GM12874 (cell line): ENCODE measurements around the gene OMA1.

Experiments used
- TF ChIP-seq, protein P1 (sequence below): IDR thresholded peaks from 2 replicates; pipeline ENCODE4 v1.5.1; 2011; ENCODE audit warnings: low read depth, mild to moderate bottlenecking, control low read depth, low read length, moderate library complexity; ENCODE audit not compliant: insufficient read depth

The OMA1 gene

DNA sequence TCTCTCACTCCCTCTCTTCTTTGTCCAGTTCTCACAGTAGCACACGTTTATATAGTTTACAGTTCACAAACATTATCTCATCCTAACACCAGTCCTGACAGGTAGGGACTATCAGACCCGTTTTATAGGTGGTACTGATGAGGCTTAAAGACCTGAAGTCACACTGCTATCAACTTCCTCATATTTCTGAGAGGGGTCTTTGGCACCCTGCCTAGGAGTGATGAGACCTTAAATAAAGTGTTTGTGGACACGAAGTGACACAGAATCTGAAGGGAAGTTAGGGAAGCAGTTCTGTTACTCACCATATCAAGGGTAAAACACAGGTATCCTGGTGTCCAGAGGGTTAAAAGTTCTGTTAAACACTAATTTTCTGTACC, 31.1 kb upstream of the OMA1 start:
- TF ChIP-seq, protein P1, sequence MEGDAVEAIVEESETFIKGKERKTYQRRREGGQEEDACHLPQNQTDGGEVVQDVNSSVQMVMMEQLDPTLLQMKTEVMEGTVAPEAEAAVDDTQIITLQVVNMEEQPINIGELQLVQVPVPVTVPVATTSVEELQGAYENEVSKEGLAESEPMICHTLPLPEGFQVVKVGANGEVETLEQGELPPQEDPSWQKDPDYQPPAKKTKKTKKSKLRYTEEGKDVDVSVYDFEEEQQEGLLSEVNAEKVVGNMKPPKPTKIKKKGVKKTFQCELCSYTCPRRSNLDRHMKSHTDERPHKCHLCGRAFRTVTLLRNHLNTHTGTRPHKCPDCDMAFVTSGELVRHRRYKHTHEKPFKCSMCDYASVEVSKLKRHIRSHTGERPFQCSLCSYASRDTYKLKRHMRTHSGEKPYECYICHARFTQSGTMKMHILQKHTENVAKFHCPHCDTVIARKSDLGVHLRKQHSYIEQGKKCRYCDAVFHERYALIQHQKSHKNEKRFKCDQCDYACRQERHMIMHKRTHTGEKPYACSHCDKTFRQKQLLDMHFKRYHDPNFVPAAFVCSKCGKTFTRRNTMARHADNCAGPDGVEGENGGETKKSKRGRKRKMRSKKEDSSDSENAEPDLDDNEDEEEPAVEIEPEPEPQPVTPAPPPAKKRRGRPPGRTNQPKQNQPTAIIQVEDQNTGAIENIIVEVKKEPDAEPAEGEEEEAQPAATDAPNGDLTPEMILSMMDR, result no peak

DNA sequence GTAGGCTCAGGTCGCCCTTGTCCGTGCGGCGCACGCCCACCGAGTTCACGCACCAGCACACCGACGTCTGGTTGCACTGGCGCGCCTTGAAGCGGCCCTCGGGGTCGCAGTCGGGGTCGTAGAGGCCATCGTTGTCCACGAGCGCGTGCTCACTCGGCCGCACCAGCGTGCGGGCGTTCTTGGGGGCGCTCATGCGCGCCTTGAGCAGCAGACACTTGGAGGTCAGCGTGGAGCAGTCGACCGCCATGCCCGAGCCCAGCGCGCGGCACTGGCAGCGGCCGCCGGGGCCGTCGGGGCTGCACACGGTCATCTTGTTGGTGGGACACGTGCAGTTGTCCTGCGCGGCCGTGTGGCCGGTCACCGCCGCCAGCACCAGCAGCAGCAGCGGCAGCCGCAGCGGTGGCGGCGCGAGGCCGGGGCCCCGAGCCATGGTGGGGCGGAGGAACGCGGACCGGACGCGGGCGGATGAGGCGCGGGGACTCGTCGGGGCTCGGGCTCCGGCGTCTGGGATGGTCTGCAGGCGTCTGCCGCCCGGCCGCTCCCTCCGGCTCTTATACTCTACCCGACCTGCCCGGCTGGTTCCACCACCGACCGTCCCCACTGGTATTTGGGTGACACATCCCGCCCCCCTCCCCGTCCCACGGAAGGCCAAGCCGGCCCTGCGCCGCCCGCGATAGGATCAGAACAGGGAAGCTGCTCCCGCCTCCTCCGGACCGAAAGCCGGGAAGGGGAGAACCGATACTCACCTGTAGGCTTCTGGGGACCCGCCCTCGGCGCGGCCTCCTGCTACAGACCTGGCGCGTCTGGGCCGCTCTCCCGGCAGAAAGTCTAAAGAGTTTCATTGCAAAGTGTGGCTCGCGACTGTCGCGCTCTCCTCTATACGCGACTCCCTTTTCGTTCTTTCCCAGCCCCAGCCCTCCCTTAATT, 30.5 kb upstream of the OMA1 start, which contains the start of gene TACSTD2:
TSS of gene TACSTD2 (minus strand) at position 526 of the 927 bp plus-strand sequence. CDS start at position 430, 96 bp downstream.
- TF ChIP-seq, protein P1, result no peak

DNA sequence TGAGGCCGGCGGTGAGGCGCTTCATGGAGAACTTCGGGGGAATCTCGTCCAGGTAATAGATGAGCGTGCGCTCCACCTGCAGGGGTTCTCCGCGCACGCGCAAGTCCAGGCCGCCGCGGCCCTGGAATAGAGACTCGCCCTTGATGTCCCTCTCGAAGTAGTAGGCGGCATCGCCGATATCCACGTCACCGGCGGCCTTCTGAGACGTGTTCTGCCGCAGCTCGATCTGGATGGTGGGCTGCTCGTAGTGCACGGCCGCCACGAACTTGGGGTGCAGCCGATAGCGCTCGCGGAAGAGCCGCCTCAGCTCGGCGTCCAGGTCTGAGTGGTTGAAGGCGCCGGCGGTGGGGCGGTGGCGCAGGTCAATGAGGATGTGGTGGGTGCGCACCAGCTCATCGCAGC, 29.8 kb upstream of the OMA1 start:
- TF ChIP-seq, protein P1, result no peak

DNA sequence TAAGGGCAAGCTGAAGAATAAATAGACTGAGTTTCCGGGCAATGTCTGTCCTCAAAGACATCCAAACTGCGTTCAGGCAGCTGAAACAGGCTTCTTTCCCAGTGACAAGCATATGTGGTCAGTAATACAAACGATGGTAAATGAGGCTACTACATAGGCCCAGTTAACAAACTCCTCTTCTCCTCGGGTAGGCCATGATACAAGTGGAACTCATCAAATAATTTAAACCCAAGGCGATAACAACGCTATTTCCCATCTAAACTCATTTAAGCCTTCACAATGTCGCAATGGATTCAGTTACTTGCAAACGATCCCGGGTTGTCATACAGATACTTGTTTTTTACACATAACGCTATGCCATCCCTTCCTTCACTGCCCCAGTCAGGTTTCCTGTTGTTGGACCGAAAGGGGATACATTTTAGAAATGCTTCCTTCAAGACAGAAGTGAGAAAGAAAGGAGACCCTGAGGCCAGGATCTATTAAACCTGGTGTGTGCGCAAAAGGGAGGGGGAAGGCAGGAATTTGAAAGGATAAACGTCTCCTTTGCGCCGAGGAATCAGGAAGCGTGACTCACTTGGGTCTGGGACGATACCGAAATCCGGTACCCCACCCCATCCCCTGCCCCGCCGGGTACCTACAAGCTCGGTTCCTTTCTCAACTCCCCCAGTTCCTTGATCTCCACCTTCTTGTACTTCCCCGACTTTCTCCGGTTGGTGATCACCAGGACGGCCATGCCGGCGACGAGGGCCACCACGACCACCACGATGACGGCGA, 29.2 kb upstream of the OMA1 start:
- TF ChIP-seq, protein P1, result no peak

DNA sequence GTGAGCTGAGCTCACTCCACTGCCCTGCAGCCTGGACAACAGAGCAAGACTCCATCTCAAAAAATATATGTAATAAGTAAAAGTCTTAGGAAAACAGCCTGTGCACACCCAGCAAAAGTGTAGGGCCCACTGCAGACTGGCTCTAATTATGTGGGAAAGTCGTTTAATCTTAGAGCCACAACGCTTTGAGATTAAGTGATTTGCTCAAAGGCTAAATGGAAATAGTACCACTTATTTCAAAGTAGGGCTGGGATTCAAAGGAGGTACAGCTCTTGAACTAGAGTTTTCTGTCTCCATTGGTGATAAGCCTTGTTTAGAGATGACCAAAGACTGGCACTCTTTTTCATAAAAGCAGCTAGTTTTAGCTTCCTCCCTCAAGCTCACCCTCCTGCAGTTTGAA, 28.3 kb upstream of the OMA1 start:
- TF ChIP-seq, protein P1, result no peak

DNA sequence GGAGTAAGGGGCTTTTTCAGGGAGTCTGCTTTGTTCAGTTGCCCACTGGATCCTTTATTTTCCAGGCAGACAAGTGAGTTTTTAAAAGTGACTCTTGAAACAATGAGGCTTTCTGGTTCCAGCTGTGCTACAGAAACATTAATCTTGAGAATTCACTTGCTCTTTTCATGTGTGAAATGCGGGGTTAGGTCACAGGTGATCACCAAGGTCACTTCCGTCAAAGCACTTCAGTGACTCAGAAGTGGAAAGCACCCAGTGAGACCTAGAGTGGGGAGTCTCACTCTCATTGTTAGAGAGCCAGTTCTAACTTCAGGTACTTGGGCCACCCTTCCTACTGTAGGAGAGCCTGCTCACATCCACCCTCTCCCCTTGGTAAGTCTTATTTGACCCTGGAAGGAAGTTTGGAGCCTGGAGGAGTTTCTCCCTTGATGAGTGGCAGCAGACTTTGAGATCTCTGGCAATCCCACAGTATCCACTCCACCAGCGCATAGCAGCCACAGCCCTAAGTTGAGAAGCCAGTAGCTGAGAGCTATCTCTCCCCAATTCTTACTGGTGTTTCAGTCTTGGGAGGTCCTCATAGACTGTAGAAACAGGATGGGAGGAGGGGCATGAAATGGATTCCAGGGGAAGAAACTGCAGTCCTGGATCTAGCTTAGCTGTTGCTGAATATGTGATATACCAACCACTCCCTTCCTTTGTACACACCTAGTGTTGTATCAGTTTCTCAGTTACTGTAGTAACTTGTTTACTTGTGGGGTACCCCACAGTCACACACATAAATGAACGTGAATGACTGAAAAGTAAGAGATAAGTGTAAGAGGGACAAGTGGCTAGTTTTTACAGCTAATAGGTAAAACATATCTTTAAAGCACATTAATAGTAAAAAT, 27.4 kb upstream of the OMA1 start:
- TF ChIP-seq, protein P1, result no peak
